ENCODE measurements around the gene CACTIN.

GRCh38 chr19:3575949-3576673 is 50.5 kb downstream of the CACTIN start:
- TF ChIP-seq POLR2AphosphoS5 (IDR thresholded peaks at IDR 0.05) = no peak
- no peak for TF ChIP-seq CTCF (IDR thresholded peaks at IDR 0.05)
